Upper lobe of right lung (tissue), 1 donor: ENCODE results near the gene OR7G3. TPM values are rescaled to one million over a fixed set of nuclear protein-coding genes. Genes with fewer than 3 reads are reported as not detected.

ENCODE experiments used
- ATAC-seq: fragments of 200-7000 bp; cut with Tn5 transposase; one replicate; pipeline ENCODE4 v1.9.1; 2020; ENCODE audit warnings: mild to moderate bottlenecking, moderate library complexity
- DNase-seq: peaks from one replicate; pipeline ENCODE4 v3.0.0-alpha.2; 2020
- H3K27ac ChIP-seq: fragments of 200-600 bp; one replicate; pipeline ENCODE4 v1.8.0; 2022
- H3K27me3 ChIP-seq: fragments of 200-600 bp; one replicate; pipeline ENCODE4 v1.8.0; 2022; ENCODE audit warnings: mild to moderate bottlenecking
- H3K36me3 ChIP-seq: fragments of 200-600 bp; one replicate; pipeline ENCODE4 v1.8.0; 2022
- H3K4me1 ChIP-seq: fragments of 200-600 bp; one replicate; pipeline ENCODE4 v1.8.0; 2022
- H3K4me3 ChIP-seq: fragments of 200-600 bp; one replicate; pipeline ENCODE4 v1.8.0; 2022; ENCODE audit warnings: mild to moderate bottlenecking
- H3K9me3 ChIP-seq: fragments of 200-600 bp; one replicate; pipeline ENCODE4 v1.8.0; 2022
- intact Hi-C: fragments of 100-400 bp; cut with DNase I; formaldehyde crosslinking; loops from one replicate; pipeline ENCODE4 v1.11.0; 2022
- total RNA-seq: library from RNA; stranded (reverse); fragmentation: NEBNext Ultra II Directional; extraction: Animal tissue kit (Norgen Biotek cat#: 25700); gene quantifications from one replicate; pipeline ENCODE4 v1.2.1, GENCODE V29; 2021
- TF ChIP-seq, protein P1 (sequence below): fragments of 200-600 bp; IDR thresholded peaks from one replicate; pipeline ENCODE4 v1.8.0; 2022; ENCODE audit warnings: antibody characterized with exemption
- donor health status: DM: no; HTN: yes; CAD: no; lungs with severe emphysema.

OR7G3 gene
- total RNA-seq, 1 donor from 2014 or later, result not detected

DNA sequence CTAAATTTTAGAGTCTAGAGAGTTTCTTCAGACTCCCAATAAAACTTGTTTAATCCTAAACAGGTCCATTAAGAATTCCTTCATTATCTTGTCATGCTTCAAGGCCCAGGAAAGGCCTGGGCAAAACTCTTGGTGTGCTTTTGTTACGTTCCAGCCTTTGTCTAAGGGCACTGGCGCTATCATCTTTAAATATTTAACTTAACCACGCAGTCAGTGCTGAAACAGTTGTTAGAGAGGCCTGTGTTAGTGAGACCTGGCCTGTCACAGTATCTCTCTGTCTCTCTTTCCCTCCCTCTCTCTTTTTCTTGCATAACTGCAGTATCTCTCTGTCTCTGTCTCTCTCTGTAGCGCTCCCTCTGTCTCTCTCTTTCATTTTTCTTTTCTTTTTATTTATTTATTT, 48.1 kb downstream of the OR7G3 start:
- Histone ChIP-seq H3K27ac (no peak overlapping the region), H3K27me3 (no peaks in the 10 kb centered on the region), H3K4me1 (no peaks in the 10 kb centered on the region), H3K9me3 (no peaks in the 10 kb centered on the region), H3K36me3 (no peaks in the 10 kb centered on the region), H3K4me3 (no peak overlapping the region)
- ATAC-seq (no peak), DNase-seq (no peak)
- TF ChIP-seq, protein P1, sequence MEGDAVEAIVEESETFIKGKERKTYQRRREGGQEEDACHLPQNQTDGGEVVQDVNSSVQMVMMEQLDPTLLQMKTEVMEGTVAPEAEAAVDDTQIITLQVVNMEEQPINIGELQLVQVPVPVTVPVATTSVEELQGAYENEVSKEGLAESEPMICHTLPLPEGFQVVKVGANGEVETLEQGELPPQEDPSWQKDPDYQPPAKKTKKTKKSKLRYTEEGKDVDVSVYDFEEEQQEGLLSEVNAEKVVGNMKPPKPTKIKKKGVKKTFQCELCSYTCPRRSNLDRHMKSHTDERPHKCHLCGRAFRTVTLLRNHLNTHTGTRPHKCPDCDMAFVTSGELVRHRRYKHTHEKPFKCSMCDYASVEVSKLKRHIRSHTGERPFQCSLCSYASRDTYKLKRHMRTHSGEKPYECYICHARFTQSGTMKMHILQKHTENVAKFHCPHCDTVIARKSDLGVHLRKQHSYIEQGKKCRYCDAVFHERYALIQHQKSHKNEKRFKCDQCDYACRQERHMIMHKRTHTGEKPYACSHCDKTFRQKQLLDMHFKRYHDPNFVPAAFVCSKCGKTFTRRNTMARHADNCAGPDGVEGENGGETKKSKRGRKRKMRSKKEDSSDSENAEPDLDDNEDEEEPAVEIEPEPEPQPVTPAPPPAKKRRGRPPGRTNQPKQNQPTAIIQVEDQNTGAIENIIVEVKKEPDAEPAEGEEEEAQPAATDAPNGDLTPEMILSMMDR, result no peak
- intact Hi-C loops, result no loop called here

DNA sequence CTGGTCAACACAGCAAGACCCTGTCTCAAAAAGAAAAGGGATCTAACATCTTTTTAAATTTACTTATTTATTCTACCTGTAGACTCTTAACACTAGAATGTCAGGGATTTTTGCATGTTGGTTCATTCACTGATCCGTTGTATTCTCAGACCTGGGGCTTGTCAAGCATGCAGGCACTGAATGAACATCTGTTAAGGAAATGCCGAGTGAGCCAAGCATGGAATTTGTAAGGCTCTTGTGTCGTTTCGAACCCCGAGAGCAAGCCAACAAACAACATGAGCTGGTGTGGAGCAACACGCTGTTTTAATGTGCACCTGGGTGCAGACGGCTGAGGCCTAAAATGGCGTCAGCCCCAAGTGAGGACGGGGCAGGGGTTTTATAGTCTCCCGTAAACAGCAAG, 49.8 kb downstream of the OR7G3 start:
- ATAC-seq, result no peak
- Histone ChIP-seq H3K4me1 (no peaks in the 10 kb centered on the region), H3K9me3 (no peaks in the 10 kb centered on the region), H3K4me3 (no peak overlapping the region), H3K36me3 (no peaks in the 10 kb centered on the region), H3K27me3 (no peaks in the 10 kb centered on the region), H3K27ac (no peak overlapping the region)
- TF ChIP-seq, protein P1, result no peak
- intact Hi-C loops, result no loop called here
- no peak for DNase-seq

Other genes starting within 250 kb of the OR7G3 start
- gene MUC16, start 116.5 kb downstream of the OR7G3 start, total RNA-seq, result 0.41 TPM
- gene OR1M1, start 39.9 kb downstream of the OR7G3 start, total RNA-seq, result not detected
- not detected for gene OR7G2, start 19.5 kb downstream of the OR7G3 start, total RNA-seq
- not detected for gene OR7G1, start 11.2 kb downstream of the OR7G3 start, total RNA-seq
- gene ZNF317, start 13.4 kb upstream of the OR7G3 start, total RNA-seq, result 28.2 TPM
- 0.52 TPM for gene OR7D2, start 52.0 kb upstream of the OR7G3 start, total RNA-seq
- gene OR7D4, start 92.6 kb upstream of the OR7G3 start, total RNA-seq, result not detected
- gene OR7E24, start 124.0 kb upstream of the OR7G3 start, total RNA-seq, result not detected
- 5.3 TPM for gene ZNF699, start 182.9 kb upstream of the OR7G3 start, total RNA-seq
- 21.2 TPM for gene ZNF559, start 197.2 kb upstream of the OR7G3 start, total RNA-seq
- 3.3 TPM for gene ZNF177, start 236.1 kb upstream of the OR7G3 start, total RNA-seq